SU-DHL-6 (cell line): Measurements from ENCODE around the gene RUNX1.

ENCODE experiments used
- H2AFZ ChIP-seq: fragments of 200-600 bp; sonication (generic); 2 replicates; pipeline ENCODE4 v1.6.1; 2014; ENCODE audit warnings: low read depth, mild to moderate bottlenecking, moderate library complexity, mixed read lengths, antibody characterized with exemption, low read length; ENCODE audit not compliant: severe bottlenecking
- H3F3A ChIP-seq: fragments of 200-600 bp; shearing (Covaris generic); 2 replicates; pipeline ENCODE4 v1.6.0; 2016; ENCODE audit warnings: antibody characterized with exemption, mild to moderate bottlenecking; ENCODE audit not compliant: insufficient read depth
- H3K27ac ChIP-seq: fragments of 200-600 bp; sonication (generic); 2 replicates; pipeline ENCODE4 v1.5.1; 2016; ENCODE audit warnings: low read depth, mild to moderate bottlenecking, low read length, moderate library complexity, mixed read lengths
- H3K27me3 ChIP-seq: fragments of 200-600 bp; sonication (generic), shearing (Covaris generic); 2 replicates; pipeline ENCODE4 v1.6.0; 2014; ENCODE audit warnings: mild to moderate bottlenecking, low read length
- H3K36me3 ChIP-seq: fragments of 200-600 bp; sonication (generic); 2 replicates; pipeline ENCODE4 v1.6.1; 2014; ENCODE audit warnings: mild to moderate bottlenecking, low read length, mixed read lengths
- H3K4me2 ChIP-seq: fragments of 300-600, 200-600 bp; shearing (Covaris generic), sonication (generic); 2 replicates; pipeline ENCODE4 v1.6.0; 2014; ENCODE audit warnings: low read length, low read depth, mild to moderate bottlenecking; ENCODE audit not compliant: poor library complexity, severe bottlenecking
- H3K4me3 ChIP-seq: fragments of 200-600 bp; sonication (generic); 2 replicates; pipeline ENCODE4 v1.5.1; 2014; ENCODE audit warnings: antibody characterized with exemption, low read length, mild to moderate bottlenecking, mixed read lengths; ENCODE audit not compliant: insufficient read depth, poor library complexity, severe bottlenecking
- H3K79me2 ChIP-seq: fragments of 200-600 bp; sonication (generic); 2 replicates; pipeline ENCODE4 v1.6.1; 2014; ENCODE audit warnings: mild to moderate bottlenecking, low read length, moderate library complexity; ENCODE audit not compliant: insufficient read depth
- H3K9ac ChIP-seq: fragments of 200-600 bp; sonication (generic); 2 replicates; pipeline ENCODE4 v1.7.0; 2014; ENCODE audit warnings: mild to moderate bottlenecking, low read length
- H3K9me2 ChIP-seq: fragments of 200-600 bp; sonication (generic); replicated peaks from 2 replicates; pipeline ENCODE4 v1.6.1; 2014; ENCODE audit warnings: low read length; ENCODE audit not compliant: insufficient read depth
- H3K9me3 ChIP-seq: fragments of 200-600 bp; sonication (generic); 2 replicates; pipeline ENCODE4 v1.6.1; 2014; ENCODE audit warnings: low read length, mixed read lengths; ENCODE audit not compliant: insufficient read depth
- H4K20me1 ChIP-seq: fragments of 200-600 bp; sonication (generic); 2 replicates; pipeline ENCODE4 v1.6.1; 2014; ENCODE audit warnings: low read depth, mild to moderate bottlenecking, antibody characterized with exemption, low read length, moderate library complexity, mixed read lengths
- EZH2phosphoT487 ChIP-seq: fragments of 200-600 bp; sonication (generic), shearing (Covaris generic); conservative IDR thresholded peaks from 2 replicates; pipeline ENCODE4 v1.6.1; 2018; ENCODE audit warnings: mild to moderate bottlenecking, antibody characterized with exemption, low read length, moderate library complexity, mixed read lengths
- TF ChIP-seq, protein P1 (sequence below): fragments of 200-600 bp; sonication (generic); IDR thresholded peaks from one replicate; pipeline ENCODE4 v1.5.1; 2017; ENCODE audit warnings: antibody characterized with exemption, mild to moderate bottlenecking, low read length, moderate library complexity; ENCODE audit not compliant: insufficient read depth, poor library complexity, severe bottlenecking

Gene RUNX1

GRCh38 chr21:35017256-35017655 lies 31.8 kb downstream of the RUNX1 start:
- no peak overlapping the region for H3K4me2 ChIP-seq
- H2AFZ ChIP-seq, result no peak overlapping the region
- peaks cover 13% of the 10 kb centered on the region for H4K20me1 ChIP-seq
- H3K79me2 ChIP-seq, result peaks cover 98% of the 10 kb centered on the region
- H3K9ac ChIP-seq, result no peak overlapping the region
- H3K4me3 ChIP-seq, result no peak overlapping the region
- TF ChIP-seq, protein P1, sequence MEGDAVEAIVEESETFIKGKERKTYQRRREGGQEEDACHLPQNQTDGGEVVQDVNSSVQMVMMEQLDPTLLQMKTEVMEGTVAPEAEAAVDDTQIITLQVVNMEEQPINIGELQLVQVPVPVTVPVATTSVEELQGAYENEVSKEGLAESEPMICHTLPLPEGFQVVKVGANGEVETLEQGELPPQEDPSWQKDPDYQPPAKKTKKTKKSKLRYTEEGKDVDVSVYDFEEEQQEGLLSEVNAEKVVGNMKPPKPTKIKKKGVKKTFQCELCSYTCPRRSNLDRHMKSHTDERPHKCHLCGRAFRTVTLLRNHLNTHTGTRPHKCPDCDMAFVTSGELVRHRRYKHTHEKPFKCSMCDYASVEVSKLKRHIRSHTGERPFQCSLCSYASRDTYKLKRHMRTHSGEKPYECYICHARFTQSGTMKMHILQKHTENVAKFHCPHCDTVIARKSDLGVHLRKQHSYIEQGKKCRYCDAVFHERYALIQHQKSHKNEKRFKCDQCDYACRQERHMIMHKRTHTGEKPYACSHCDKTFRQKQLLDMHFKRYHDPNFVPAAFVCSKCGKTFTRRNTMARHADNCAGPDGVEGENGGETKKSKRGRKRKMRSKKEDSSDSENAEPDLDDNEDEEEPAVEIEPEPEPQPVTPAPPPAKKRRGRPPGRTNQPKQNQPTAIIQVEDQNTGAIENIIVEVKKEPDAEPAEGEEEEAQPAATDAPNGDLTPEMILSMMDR, result no peak
- TF ChIP-seq EZH2phosphoT487, result no peak
- no peaks in the 10 kb centered on the region for H3K9me2 ChIP-seq
- no peaks in the 10 kb centered on the region for H3K9me3 ChIP-seq
- H3K27me3 ChIP-seq, result no peaks in the 10 kb centered on the region
- no peaks in the 10 kb centered on the region for H3K36me3 ChIP-seq
- no peak overlapping the region for H3K27ac ChIP-seq
- no peaks in the 10 kb centered on the region for H3F3A ChIP-seq

DNA sequence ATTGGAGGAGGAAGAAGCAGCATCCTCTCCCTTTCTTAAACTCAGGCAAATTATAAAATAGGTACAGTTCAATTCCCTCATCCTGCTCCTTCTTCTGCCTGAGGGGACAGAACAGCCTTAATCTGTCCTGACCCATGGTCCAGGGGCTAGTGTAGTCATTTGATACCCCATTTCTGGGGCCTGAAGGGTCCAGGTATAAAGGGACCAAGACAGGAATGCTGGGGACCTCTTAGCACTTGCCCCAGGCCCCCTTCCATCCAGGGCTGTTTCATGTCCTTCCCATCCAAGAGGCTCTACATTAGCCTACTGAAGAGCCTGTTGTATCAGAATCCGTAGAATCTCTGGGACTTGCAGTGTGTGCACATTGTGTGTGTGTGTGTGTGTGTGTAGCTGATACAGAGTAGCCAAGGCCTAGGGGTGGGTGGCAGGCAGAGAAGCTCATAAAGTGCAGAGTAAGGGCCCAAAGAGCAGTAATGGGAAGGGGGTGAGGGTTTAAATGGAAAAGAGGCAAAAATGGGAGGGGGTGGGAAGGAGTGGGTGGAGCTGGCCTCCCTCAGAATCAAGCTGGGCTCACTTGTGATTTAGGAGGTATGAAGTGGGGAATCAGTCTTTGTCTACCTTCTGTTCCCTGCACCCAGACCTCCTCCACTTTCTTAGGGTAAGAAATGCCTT lies 32.4 kb downstream of the RUNX1 start:
- Histone ChIP-seq H3K9me3 (no peaks in the 10 kb centered on the region), H3K36me3 (no peaks in the 10 kb centered on the region), H3K9me2 (no peaks in the 10 kb centered on the region), H3K9ac (no peak overlapping the region), H3K79me2 (peaks cover 98% of the 10 kb centered on the region), H2AFZ (no peak overlapping the region), H3K4me2 (no peak overlapping the region), H4K20me1 (peaks cover 13% of the 10 kb centered on the region), H3F3A (no peaks in the 10 kb centered on the region), H3K27me3 (no peaks in the 10 kb centered on the region), H3K4me3 (no peak overlapping the region), H3K27ac (no peak overlapping the region)
- TF ChIP-seq, protein P1, result no peak
- TF ChIP-seq EZH2phosphoT487, result no peak

GRCh38 chr21:35016071-35016470 lies 33.0 kb downstream of the RUNX1 start:
- Histone ChIP-seq H3K36me3 (no peaks in the 10 kb centered on the region), H3K9me2 (no peaks in the 10 kb centered on the region), H3K4me2 (no peak overlapping the region), H3K27me3 (no peaks in the 10 kb centered on the region), H3K9me3 (no peaks in the 10 kb centered on the region), H2AFZ (no peak overlapping the region), H3K27ac (no peak overlapping the region), H3K79me2 (peaks cover 98% of the 10 kb centered on the region), H3F3A (no peaks in the 10 kb centered on the region), H4K20me1 (peaks cover 13% of the 10 kb centered on the region), H3K9ac (no peak overlapping the region), H3K4me3 (no peak overlapping the region)
- TF ChIP-seq, protein P1, result no peak
- no peak for TF ChIP-seq EZH2phosphoT487
